ENCODE measurements around the gene LRTM1.

The LRTM1 gene

DNA sequence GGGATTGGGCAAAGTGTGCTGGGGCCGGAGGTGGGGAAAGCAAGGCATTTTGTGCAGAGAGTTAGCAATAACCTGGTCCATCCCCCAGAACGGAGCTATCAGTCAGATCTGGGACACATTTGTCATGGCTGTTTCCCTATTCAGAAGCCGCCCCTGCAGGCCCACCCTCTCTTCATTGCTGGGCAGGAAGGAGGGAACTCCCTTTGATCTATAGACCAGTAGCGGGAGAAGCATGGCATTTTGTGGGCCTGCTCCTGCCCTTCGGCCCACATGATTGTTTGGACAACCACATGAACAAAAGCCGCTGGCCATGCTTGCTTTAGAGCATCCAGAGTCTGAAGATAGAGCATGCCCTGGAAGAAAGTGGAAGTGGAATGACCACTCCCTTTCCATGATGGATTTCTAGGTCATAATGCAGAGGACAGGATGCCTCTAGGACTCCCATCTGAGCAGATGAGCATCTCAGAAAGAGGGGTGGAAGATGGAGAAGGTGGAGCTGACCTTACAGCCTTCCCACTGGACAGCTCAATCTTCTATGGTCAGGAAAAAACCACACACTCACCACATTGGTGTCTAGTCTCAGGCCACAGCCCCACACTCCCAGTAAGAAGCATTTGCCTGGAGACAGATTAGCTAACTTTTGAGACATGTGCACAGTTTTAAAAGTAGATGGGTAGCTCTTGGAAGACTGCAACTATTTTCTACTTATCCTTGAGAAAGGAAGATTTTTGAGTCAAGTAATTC, 11.9 kb upstream of the LRTM1 start:
- no peak for DNase-seq

DNA sequence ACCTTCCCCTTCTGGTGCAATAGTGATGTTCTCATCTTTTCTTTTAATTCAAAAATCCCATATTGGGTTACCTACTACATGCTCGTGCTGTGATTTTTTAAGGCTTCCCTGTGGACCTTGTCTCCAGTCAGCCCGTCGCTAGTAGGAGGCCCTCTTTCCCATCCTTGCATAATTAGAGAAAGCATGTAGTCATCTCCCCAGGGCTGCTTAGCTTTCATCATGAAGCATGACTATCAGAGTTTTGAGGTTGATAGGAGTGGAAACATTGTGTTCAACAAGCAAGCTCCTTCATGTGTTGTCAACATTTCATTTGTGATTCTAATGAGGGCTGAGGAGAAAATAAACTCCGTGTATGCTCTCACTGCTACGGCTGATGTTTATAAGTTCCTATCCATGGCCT, 8.7 kb upstream of the LRTM1 start:
- no peak for DNase-seq

DNA sequence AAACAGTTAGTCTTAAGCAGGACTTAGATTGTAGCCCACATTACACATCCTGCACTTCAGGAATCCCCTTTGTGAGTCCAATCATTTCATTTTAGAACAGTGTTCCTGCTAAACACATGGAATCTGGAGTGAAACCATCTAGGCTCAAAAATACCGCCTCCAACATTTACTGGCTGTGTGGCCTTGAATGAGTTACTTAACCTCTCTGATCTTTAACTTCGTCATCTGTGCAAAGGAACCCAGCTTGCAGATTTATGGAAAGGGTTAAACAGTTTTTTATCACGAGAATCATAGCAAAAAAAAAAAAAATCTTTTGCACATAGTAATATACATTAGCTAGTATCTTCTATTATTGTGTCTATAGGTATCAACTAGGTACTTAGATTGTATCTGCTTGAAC, 8.0 kb upstream of the LRTM1 start:
- DNase-seq, result no peak

DNA sequence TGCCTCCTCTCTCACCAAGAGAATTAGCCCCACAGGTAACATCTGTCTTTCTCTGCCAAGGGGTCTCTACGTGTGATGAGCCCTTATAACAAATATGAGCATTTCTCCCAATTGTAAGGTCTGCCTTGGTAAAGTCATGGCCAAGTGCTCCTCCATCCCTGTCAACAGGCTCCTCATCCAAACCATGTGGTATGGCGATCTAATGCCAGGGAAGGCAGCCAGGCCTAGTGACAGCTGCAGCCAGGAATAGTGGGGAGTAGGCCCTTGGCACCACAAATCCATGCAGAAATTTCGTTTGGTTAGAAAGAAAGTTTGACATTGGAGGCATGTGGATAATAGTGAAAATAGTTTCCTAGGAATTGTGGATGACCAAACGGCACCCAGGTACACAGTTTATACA, 4.7 kb upstream of the LRTM1 start:
- no peak for DNase-seq

DNA sequence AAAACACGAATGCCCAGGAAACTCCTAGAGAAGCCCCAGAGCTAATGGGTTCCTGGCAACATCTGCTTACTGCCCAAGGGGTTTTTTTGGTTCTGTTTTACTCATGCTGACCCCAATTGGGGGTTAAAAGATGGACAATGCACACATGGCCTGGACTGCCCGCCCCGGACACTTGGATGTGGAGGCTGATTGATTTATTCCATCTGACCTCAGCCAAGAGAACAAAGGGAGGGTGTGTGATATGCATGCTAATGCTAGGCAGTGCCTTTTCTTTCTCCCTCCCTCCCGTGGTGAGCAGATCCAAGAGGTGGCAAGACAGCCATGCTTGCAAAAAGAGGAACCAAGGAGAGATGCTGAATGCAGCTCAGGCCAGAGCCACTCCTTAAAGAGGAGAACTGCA, 3.3 kb upstream of the LRTM1 start:
- DNase-seq, result no peak

DNA sequence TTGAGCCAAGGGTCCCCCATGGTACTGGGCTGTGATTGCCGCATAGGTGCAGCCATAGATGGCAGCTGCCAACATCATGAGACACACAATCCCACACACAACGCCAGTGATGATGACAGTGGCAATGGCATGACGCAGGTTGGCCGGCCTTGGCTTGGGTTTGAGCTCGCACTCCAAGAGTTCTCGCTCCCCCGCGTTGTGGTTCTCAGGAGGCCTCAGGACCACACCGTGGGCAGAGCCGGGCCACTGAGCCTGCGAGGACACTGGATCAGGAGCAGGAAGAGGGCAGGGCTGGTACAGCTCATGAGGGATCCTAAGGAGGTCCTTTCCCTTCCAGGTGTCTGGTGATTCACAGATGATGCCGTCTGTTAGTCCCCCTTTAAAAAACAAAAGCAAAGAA, 9.3 kb downstream of the LRTM1 start:
- DNase-seq, result no peak

DNA sequence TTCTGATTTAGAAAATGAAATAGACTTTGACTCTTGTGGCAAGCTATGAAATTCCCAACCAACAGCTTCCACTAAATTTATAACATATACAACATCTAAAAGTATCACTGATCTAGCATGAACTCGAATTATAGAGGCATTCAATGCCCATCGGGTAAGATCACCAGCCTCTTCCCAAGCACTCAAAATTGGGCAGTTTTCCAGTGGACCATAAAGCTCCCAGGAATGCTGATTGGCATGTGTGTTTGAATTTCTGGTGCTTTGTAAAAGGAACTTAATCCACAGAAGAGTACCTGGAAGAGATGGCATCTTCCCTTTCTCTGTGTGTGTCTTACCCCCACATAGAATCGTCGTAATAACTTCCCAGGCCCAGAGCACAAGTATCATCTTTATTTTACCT, 10.0 kb downstream of the LRTM1 start:
- no peak for DNase-seq

DNA sequence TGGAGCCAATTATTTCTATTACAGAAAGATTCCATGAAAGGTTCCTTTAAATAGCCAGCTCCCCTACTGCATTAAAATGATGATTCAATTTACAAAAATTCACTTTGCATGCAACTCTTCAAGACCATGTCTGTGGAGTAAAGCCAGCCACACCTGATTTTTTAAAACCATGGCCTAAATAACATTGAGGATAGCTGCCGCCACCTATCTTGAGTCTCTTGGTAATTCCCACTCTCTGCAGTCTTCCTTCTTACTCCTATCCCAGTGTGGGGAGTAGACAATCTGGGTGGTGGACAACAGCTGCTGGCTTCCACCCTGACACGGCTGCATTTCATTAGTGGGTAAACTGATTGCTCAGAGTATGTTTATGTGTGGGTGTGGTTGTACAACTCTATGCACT, 10.7 kb downstream of the LRTM1 start:
- no peak for DNase-seq

DNA sequence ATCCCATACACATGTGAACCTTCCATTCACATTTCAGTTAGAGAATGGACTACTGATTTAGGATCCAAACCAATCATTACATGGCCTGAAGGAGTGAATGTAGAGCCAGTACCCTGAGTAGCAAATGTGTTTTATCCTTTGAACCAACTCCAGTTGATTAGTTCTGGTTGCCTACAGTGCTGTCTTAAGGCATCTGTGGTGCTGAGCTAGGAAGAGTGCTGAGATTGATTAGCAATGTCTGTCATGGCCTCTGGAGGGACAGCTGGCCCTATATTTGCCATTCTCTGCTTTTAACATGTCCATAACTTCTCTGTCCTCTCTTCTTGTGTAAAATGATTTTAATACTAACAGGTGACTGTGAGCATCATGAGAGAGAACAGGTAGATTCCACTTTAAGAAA, 11.1 kb downstream of the LRTM1 start:
- no peak for DNase-seq

DNA sequence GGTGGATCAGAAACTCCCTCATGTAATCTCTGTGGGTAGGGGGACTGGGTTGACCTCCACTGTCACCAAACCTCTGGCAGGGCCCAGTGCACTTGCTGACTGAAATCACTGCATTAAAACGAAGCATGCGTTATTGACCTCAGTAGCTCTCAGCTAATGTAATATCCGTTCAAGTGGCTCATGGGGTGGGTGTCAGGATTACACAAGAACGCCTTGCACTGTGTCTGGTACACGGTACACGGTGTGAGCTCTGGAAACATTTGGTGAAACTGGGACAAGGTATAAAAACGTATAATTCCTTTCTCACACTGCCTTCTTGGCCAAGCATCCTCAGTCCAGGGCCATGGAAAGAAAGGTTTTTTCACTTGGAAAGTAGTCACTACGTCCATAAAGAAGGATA, 11.9 kb downstream of the LRTM1 start:
- no peak for DNase-seq

DNA sequence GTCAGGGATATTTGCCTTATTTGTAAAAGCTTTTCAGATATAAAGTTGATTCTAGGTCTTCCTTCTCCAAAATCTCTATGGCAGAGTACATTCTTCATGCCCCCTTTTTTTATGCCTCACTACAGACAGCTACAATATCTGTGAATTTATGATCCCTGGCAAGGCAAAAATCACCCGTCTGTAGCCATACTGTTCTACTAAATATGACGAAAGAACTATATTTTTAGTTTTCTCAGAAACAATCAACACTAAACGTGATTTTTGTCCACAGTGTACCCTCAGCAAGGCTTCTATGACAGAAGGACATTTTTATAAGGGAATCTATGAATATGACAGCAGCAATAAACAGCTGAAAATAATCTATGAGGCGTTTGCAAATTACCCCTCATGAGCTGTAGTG, 12.7 kb downstream of the LRTM1 start:
- no peak for DNase-seq

DNA sequence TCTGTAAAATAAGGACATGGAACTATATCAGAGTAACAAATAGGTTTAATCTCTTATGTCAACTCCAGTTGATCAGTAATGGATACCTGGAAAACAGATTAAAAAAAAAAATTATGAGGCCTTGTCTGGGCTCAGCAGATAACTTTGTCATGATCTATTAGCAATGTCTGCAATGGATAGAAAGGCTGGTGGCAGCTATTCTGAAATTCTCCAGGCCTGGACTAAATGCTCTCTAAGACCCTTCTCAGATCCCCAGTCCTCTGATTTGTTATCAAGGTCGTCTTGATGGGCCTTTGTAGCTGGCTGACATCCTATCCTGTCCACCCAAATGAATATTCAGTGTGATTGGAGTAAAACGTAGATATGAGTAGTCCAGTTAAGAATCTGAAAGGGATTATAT, 13.7 kb downstream of the LRTM1 start:
- DNase-seq, result no peak

DNA sequence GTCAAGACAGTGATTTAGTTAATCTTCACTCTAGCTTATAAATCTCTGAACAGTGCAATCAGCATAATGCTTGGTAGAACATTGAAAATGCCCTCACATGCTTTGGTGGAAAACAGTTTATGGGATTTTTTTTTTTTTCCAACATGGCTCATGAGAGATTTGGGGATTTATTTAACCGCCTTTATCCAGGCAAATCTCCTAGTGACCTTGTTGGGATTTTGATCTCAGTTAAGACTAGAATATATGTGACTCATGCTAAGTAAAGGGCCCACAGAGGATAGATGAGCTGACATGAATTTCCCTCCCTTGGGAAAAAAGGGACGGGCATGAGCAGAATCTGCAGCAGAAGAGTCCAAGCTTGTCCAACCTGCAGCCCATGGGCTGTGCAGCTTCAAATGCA, 18.7 kb downstream of the LRTM1 start:
- no peak for DNase-seq

DNA sequence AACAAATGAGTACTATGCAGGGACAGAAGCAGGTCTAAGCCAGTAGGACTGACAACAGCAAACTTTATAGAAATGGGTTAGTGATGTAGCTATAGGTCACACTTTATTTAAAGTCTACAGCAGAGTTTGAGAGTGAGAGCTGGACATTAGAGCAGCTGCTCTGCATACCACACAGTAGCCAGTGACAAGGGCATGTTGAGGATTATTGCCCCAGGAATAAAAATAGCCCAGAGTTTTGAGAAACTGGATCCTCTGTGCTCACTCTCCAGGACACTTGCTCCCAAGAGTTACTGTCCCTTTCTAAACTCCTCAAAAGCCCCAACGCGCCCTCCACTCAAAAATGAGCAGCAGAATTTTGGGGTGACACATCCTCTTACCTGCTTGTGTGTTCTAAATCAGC, 21.1 kb downstream of the LRTM1 start:
- DNase-seq, result no peak

DNA sequence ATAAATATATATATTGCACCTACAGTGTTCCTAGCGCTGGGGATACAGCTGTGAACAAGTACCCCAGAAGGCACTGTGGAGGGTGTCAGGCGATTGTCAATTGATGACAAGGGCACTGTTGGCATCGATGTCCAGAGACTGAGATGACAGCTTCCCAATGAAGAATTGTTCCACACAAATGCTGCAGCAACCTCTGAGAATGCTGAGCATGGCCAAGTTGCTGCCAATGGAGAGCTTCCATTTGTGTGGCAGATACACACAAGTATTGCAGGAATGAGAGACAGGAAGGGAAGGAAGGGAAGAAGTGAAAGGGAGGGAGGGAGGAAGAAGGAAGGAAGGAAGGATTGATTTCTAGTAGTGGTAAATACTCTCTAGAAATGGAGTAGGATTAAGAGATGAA, 21.9 kb downstream of the LRTM1 start:
- DNase-seq, result no peak

DNA sequence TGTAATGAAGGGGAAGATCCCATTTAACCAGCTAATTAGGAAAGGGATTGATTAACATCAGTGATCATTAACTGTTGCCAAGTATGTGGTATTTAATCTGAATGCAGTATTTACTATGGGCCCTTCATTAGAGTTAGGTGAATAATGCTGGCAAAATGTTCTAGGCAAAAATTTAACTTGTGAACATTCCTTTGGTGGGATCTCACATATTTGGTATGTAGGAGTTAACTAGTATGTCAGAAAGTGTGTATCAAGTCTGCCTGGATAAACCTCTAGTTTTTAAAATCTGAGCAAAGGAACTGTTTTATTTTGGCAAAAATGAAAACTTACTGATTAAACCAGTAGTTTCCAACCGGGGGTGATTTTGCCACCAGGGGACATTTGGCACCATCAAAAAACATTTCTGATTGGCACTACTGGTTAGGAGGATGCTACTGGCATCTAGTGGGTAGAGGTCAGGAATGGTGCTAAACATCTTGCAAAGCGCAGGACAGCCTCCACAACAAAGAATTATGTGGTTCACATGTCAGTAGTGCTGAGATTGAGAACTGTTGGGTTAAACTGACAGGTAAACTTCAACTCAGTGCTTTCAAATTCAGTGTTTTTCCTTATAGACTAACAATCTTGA, 22.5 kb downstream of the LRTM1 start:
- no peak for DNase-seq

DNA sequence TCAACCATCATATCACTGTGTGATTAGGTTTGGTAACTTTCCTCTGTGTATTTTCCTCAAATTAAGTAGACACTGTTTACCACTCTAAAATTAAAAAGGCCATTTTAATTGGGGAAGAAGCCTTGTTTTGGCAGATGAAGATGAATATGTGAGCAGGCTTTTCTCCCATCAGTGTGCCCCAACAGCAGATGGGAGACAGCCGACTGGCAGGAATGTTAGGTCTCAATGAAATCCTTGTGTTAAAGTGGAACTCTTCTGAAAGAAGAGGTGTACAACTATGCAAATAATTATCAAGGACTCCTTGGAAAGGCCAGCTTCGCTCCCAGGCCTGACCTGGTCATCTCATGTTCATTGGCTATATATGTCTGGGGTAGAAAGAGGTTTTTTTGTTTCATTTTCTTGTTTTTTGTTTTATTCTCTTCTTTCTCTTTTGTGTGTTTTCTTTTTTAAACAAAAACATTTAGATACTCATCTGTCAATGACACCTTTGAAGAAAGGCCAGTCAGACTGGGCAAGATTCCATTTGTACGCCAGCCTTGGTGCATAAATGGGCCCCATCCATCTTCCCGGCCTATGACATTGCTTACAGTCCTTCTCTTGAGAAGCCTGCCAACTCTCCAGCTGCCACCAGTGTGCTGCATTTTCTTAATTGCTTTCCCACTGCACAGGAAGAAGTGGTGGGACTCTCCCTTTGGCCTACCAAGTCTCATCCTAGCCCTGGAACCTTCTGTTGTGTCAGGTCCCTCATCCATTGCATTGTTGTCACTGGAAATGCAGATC, 25.8 kb downstream of the LRTM1 start:
- DNase-seq, result no peak

DNA sequence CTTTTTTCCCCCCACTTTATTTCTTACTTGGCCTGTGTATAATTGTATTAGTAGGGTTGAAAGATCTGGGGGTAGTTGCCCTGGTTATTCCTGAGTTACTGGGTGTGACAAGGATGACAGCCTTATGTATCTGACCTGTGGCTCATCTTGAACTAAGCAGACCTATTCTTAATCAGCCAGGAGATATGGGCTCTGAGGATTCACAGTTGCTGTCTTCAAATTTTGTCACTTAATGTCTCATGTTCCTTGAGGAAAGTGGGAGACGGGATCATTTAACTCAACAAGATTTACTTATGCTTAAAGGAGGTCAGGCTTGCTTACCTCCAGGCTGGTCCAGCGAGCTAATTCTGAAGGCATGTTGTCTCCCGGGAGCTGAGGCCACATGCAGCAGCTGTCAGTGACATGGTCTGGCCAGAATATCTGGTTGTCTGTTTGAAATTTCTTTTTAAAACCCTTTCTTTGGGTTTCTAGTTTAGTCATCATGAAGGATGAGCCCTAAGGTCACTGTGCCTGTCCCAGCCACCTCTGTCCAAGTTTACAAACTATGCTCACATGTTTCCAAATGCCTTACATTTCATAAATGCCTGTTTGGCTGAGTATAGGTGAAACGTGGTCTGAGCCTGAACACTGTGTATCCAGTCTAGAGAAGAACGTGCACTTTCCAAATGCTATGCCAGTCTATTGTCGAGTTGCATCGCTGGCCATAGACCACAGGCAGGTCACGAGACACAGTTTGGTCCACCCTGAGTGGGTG, 26.8 kb downstream of the LRTM1 start:
- DNase-seq, result no peak

DNA sequence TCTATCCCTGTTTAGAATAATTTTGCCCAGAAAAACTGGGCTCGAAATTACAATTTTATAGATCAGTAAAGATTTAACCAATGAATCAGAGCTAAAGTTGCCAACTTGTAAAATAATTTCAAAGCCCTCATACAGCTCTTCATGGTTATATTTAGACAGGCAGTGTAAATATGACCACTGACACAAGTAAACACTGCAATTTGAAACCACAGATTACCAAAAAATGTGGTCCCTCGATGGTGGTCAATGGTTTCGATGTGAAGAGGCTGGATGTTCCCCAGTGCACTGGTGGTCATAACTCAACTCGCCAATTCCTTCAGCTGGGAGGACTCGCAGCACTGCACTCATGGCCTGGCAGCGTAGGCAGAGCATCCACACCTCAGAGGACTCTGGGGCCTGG, 28.6 kb downstream of the LRTM1 start:
- DNase-seq, result no peak

DNA sequence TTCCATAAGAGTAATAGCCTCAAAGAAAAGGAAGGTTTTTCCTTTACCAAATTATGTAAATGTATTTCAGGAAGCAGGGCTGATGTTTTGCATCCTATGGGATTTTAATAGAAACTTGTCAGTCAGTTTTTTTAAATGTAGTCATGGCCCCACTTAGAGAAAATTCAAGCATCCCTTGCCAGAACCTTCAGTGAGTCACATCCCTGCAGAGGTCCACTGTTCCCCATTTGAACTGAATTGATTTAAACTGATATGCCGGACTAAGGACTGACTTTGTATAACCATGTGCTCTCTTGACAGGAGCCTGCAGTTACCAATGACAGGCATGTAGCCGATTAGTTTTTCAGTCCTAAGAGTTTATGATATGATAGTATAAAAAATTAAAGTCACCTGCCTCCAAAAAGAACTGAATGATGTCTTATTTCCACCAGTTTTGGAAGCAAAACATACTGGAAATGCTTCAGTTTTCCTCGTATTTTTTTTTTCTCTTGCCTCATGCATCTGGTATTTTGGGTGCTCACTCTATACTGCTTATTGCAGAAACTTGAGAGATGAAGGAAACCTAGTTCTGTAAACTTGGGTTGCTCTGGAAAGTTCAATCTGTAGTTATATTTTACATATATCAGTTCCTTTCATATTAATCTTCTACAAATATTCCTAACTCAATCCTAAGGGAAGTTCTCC, 30.7 kb downstream of the LRTM1 start:
- no peak for DNase-seq

DNA sequence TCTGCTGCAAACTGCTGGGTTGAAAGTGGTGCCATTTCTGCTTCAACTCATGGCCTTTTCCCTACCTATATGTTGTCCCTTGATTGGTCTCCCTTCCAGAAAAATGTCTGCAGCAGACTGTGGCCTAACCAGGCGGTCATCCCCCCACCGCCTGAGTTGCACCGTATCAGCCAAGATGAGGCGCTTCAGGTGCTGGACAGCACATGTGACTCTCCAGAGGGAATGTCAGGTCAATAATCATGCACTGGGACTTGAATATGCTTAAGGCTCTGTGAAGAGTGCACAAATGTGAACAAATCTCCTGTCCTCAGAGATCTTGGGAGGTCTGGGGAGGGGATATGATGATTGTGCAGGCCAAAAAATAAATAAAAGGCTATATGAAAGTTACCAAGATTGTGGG, 32.2 kb downstream of the LRTM1 start:
- no peak for DNase-seq

DNA sequence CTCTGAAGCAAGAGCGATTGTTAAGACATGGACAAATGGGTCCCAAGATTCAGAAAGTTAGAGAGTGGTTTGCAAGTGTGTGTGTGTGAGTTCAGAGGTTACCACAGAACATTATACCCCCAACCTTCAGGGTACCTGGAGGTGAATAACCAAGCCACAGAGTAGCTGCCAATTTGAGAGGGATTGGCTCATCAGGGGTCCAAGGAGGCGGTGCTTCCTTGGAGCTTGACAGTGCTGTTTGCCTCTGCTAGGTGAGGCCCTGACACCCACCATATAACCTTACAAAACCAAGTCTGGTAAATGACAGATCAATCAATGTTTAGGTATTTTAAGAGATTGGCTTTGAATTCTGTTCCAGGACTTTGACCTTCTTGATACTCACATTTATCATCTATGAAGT, 35.7 kb downstream of the LRTM1 start:
- no peak for DNase-seq

DNA sequence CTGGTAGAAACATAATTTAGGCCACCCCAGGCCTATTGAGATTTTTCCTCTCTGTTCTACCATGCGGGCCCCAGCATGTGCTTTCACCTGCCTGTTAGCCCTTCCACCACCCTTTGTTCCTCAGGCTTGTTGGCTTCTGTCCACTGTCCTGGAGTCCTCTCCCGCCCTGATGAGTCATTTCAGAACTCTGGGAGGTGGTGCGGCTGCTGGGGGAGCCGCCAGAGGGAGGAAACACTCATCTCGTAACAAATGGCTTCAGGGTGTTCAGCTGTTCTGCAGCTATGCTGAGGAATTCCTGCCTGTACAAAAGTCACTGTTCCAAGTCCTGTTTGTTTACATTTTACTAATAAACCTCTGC, 36.3 kb downstream of the LRTM1 start:
- DNase-seq, result no peak

All from T-helper 1 cell (primary cell).